ENCODE data around the gene MYL12B.

MYL12B gene

GRCh38 chr18:3236470-3236869 lies 25.5 kb upstream of the MYL12B start:
- no peak for DNase-seq

GRCh38 chr18:3238742-3239141 lies 23.2 kb upstream of the MYL12B start:
- DNase-seq, result no peak

- no peak for DNase-seq
Measured at GRCh38 chr18:3245185-3245564, 16.8 kb upstream of the MYL12B start.

GRCh38 chr18:3245853-3246634 lies 15.9 kb upstream of the MYL12B start:
- peak; percentile 74 for DNase-seq

GRCh38 chr18:3246635-3247239 lies 15.2 kb upstream of the MYL12B start:
- peak; percentile 26 for DNase-seq

GRCh38 chr18:3247240-3248061 lies 14.5 kb upstream of the MYL12B start, which contains the start of gene MYL12A:
Gene MYL12A, plus strand, starts transcription at chr18:3247801. Its CDS starts 5,447 bp downstream, at chr18:3253248.
- peak; percentile 95 for DNase-seq

- DNase-seq, result no peak
Measured at GRCh38 chr18:3248062-3248657, 13.8 kb upstream of the MYL12B start.

GRCh38 chr18:3248658-3249359 lies 13.1 kb upstream of the MYL12B start:
- DNase-seq, result no peak

- DNase-seq, result no peak
Measured at GRCh38 chr18:3250237-3251107, 11.5 kb upstream of the MYL12B start.

- no peak for DNase-seq
Measured at GRCh38 chr18:3251249-3251962, 10.5 kb upstream of the MYL12B start.

GRCh38 chr18:3251963-3252277 lies 10.0 kb upstream of the MYL12B start:
- DNase-seq, result no peak

GRCh38 chr18:3252843-3253242 lies 9.1 kb upstream of the MYL12B start:
- no peak for DNase-seq

- DNase-seq, result no peak
Measured at GRCh38 chr18:3254725-3255124, 7.2 kb upstream of the MYL12B start.

GRCh38 chr18:3255611-3256165 lies 6.2 kb upstream of the MYL12B start:
- DNase-seq, result no peak

- no peak for DNase-seq
Measured at GRCh38 chr18:3256693-3257626, 5.0 kb upstream of the MYL12B start.

GRCh38 chr18:3257627-3258120 lies 4.3 kb upstream of the MYL12B start:
- DNase-seq, result no peak

GRCh38 chr18:3260995-3261372 lies 949 bp upstream of the MYL12B start:
- DNase-seq, result no peak

- DNase-seq, result peak; percentile 12
Measured at GRCh38 chr18:3262234-3263131, 550 bp downstream of the MYL12B start.
